WTC11 (cell line): Measurements from ENCODE around the gene FAM161A. TPM values are rescaled to one million over a fixed set of nuclear protein-coding genes. Genes with fewer than 3 reads are reported as not detected.

ENCODE experiments used
- ATAC-seq: fragments of 200-7000 bp; cut with Tn5 transposase; 2 replicates; pipeline ENCODE4 v1.10.0; 2021; ENCODE audit warnings: mild to moderate bottlenecking, moderate library complexity
- CTCF ChIA-PET: fragments of 300-600 bp; sonication (Branson Sonifier 250); formaldehyde crosslinking; loops from one replicate; lab custom pipeline; 2021; ENCODE audit warnings: antibody characterized with exemption; lab: Charles Lee
- POLR2A ChIA-PET: fragments of 350-600 bp; sonication (Branson Sonifier 250); formaldehyde crosslinking; loops from one replicate; lab custom pipeline; 2021; ENCODE audit warnings: antibody characterized with exemption; lab: Charles Lee
- DNase-seq: peaks from one replicate; pipeline ENCODE4 v3.0.0; 2021; ENCODE audit warnings: low spot score
- H3K27ac Mint-ChIP-seq: 2 replicates; pipeline ENCODE4 v1.8.0; 2021; ENCODE audit warnings: mixed read lengths
- H3K27me3 Mint-ChIP-seq: 2 replicates; pipeline ENCODE4 v1.8.0; 2021; ENCODE audit warnings: low read depth, mild to moderate bottlenecking, moderate library complexity, mixed read lengths
- H3K36me3 Mint-ChIP-seq: 2 replicates; pipeline ENCODE4 v1.8.0; 2021; ENCODE audit warnings: mixed read lengths
- H3K4me1 Mint-ChIP-seq: 2 replicates; pipeline ENCODE4 v1.8.0; 2022; ENCODE audit warnings: mixed read lengths
- H3K4me3 Mint-ChIP-seq: 2 replicates; pipeline ENCODE4 v1.8.0; 2021; ENCODE audit warnings: mild to moderate bottlenecking, moderate library complexity, mixed read lengths
- H3K9me3 Mint-ChIP-seq: 2 replicates; pipeline ENCODE4 v1.8.0; 2021; ENCODE audit warnings: mixed read lengths
- AFF4 ChIP-seq: sonication (generic); formaldehyde crosslinking; IDR thresholded peaks from 2 replicates; pipeline ENCODE4 v1.8.1; 2023; ENCODE audit warnings: mild to moderate bottlenecking, missing genetic modification reagents, borderline replicate concordance
- AR ChIP-seq: fragments of 250-450 bp; sonication (Bioruptor Pico); IDR thresholded peaks from 2 replicates; pipeline ENCODE4 v1.9.0; 2021; ENCODE audit warnings: mild to moderate bottlenecking
- ATF1 ChIP-seq: sonication (generic); formaldehyde crosslinking; IDR thresholded peaks from 2 replicates; pipeline ENCODE4 v1.8.1; 2023; ENCODE audit warnings: mild to moderate bottlenecking, moderate library complexity, missing genetic modification reagents
- ATF2 ChIP-seq: sonication (generic); formaldehyde crosslinking; IDR thresholded peaks from 2 replicates; pipeline ENCODE4 v1.8.1; 2022; ENCODE audit warnings: low read depth, missing genetic modification reagents, borderline replicate concordance
- ATF3 ChIP-seq: sonication (generic); formaldehyde crosslinking; conservative IDR thresholded peaks from 2 replicates; pipeline ENCODE4 v1.8.1; 2022; ENCODE audit warnings: mild to moderate bottlenecking, missing genetic modification reagents
- CDX4 ChIP-seq: fragments of 250-450 bp; sonication (Bioruptor Pico); IDR thresholded peaks from 2 replicates; pipeline ENCODE4 v1.9.0; 2021; ENCODE audit warnings: moderate library complexity, mild to moderate bottlenecking, inconsistent platforms, borderline replicate concordance
- CREM ChIP-seq: sonication (generic); formaldehyde crosslinking; IDR thresholded peaks from 2 replicates; pipeline ENCODE4 v1.8.1; 2022; ENCODE audit warnings: mild to moderate bottlenecking, missing genetic modification reagents, moderate library complexity
- E2F4 ChIP-seq: sonication (generic); formaldehyde crosslinking; IDR thresholded peaks from 2 replicates; pipeline ENCODE4 v1.8.1; 2022; ENCODE audit warnings: low read depth, mild to moderate bottlenecking, moderate library complexity, missing genetic modification reagents, borderline replicate concordance
- ELF4 ChIP-seq: sonication (generic); formaldehyde crosslinking; IDR thresholded peaks from 2 replicates; pipeline ENCODE4 v1.8.1; 2022; ENCODE audit warnings: low read depth, mild to moderate bottlenecking, moderate library complexity, missing genetic modification reagents
- EMX1 ChIP-seq: fragments of 250-450 bp; sonication (Bioruptor Pico); IDR thresholded peaks from 2 replicates; pipeline ENCODE4 v1.8.0; 2021; ENCODE audit warnings: mild to moderate bottlenecking
- ESRRA ChIP-seq: sonication (generic); formaldehyde crosslinking; IDR thresholded peaks from 2 replicates; pipeline ENCODE4 v1.8.1; 2022; ENCODE audit warnings: mild to moderate bottlenecking, missing genetic modification reagents, borderline replicate concordance
- FOXJ3 ChIP-seq: sonication (generic); formaldehyde crosslinking; IDR thresholded peaks from 2 replicates; pipeline ENCODE4 v1.9.0; 2021; ENCODE audit warnings: missing genetic modification reagents, mild to moderate bottlenecking, borderline replicate concordance
- HMGXB4 ChIP-seq: sonication (generic); formaldehyde crosslinking; IDR thresholded peaks from 2 replicates; pipeline ENCODE4 v1.8.1; 2023; ENCODE audit warnings: mild to moderate bottlenecking, moderate library complexity, missing genetic modification reagents
- MLX ChIP-seq: sonication (generic); formaldehyde crosslinking; IDR thresholded peaks from 2 replicates; pipeline ENCODE4 v1.8.1; 2023; ENCODE audit warnings: mild to moderate bottlenecking, missing genetic modification reagents, moderate library complexity
- NR2C2 ChIP-seq: sonication (generic); formaldehyde crosslinking; IDR thresholded peaks from 2 replicates; pipeline ENCODE4 v1.8.0; 2022; ENCODE audit warnings: mild to moderate bottlenecking, missing genetic modification reagents
- OVOL2 ChIP-seq: fragments of 250-450 bp; sonication (Bioruptor Pico); IDR thresholded peaks from 2 replicates; pipeline ENCODE4 v1.9.0; 2021; ENCODE audit warnings: mild to moderate bottlenecking, borderline replicate concordance
- TEAD1 ChIP-seq: sonication (generic); formaldehyde crosslinking; IDR thresholded peaks from 2 replicates; pipeline ENCODE4 v1.8.0; 2022; ENCODE audit warnings: mild to moderate bottlenecking, missing genetic modification reagents
- TEAD4 ChIP-seq: sonication (generic); formaldehyde crosslinking; IDR thresholded peaks from 2 replicates; pipeline ENCODE4 v1.8.0; 2022; ENCODE audit warnings: mild to moderate bottlenecking, missing genetic modification reagents
- USF1 ChIP-seq: sonication (generic); formaldehyde crosslinking; IDR thresholded peaks from 2 replicates; pipeline ENCODE4 v1.8.0; 2022; ENCODE audit warnings: mild to moderate bottlenecking, missing genetic modification reagents
- ZNF219 ChIP-seq: sonication (generic); formaldehyde crosslinking; IDR thresholded peaks from 2 replicates; pipeline ENCODE4 v1.8.0; 2023; ENCODE audit warnings: missing genetic modification reagents, mild to moderate bottlenecking, borderline replicate concordance
- ZNF416 ChIP-seq: fragments of 250-450 bp; sonication (Bioruptor Pico); IDR thresholded peaks from 2 replicates; pipeline ENCODE4 v1.9.0; 2021; ENCODE audit warnings: mild to moderate bottlenecking, inconsistent platforms
- total RNA-seq: library from RNA; stranded (reverse); gene quantifications from 3 replicates; pipeline ENCODE4 v1.2.3, GENCODE V29; 2021

The FAM161A gene
- total RNA-seq, 1 experiment from 2014 or later: 12.4 TPM

- TF ChIP-seq AFF4: no peak
- no peak for TF ChIP-seq ELF4
Observed at GRCh38 chr2:61786876-61787275, 67.0 kb downstream of the FAM161A start (continued).

- TF ChIP-seq TEAD1 (CRISPR knock-in tag) (no peak), FOXJ3 (CRISPR knock-in tag) (no peak), OVOL2 (no peak), AR (no peak), ATF2 (CRISPR knock-in tag) (no peak), USF1 (CRISPR knock-in tag) (no peak), TEAD4 (no peak), E2F4 (CRISPR knock-in tag) (no peak), CREM (CRISPR knock-in tag) (no peak), ATF3 (CRISPR knock-in tag) (no peak), ZNF416 (CRISPR knock-in tag) (no peak), ZNF219 (no peak), NR2C2 (CRISPR knock-in tag) (no peak), ATF1 (CRISPR knock-in tag) (no peak), EMX1 (no peak), HMGXB4 (no peak), CDX4 (CRISPR knock-in tag) (no peak), ESRRA (CRISPR knock-in tag) (no peak), MLX (CRISPR knock-in tag) (no peak)
- TF ChIP-seq, all 79 proteins: peak for 0
- Mint-ChIP-seq H3K27me3 (peaks cover 14% of the 10 kb centered on the region), H3K36me3 (no peaks in the 10 kb centered on the region), H3K4me1 (no peaks in the 10 kb centered on the region), H3K9me3 (no peaks in the 10 kb centered on the region), H3K27ac (no peak overlapping the region), H3K4me3 (no peak overlapping the region)
- CTCF ChIA-PET: no interaction called here
- POLR2A ChIA-PET: no interaction called here
- ATAC-seq (no peak), DNase-seq (no peak)
Observed at GRCh38 chr2:61785583-61785982, 68.3 kb downstream of the FAM161A start.
